ENCODE results near the gene OPCML. TPM values are rescaled to one million over a fixed set of nuclear protein-coding genes. Genes with fewer than 3 reads are reported as not detected.

Gene OPCML
- polyA plus RNA-seq, 1 donor (not counting 4 experiments of a cell fraction or from before 2014, with no cell fraction given) = 0.04 TPM

DNA sequence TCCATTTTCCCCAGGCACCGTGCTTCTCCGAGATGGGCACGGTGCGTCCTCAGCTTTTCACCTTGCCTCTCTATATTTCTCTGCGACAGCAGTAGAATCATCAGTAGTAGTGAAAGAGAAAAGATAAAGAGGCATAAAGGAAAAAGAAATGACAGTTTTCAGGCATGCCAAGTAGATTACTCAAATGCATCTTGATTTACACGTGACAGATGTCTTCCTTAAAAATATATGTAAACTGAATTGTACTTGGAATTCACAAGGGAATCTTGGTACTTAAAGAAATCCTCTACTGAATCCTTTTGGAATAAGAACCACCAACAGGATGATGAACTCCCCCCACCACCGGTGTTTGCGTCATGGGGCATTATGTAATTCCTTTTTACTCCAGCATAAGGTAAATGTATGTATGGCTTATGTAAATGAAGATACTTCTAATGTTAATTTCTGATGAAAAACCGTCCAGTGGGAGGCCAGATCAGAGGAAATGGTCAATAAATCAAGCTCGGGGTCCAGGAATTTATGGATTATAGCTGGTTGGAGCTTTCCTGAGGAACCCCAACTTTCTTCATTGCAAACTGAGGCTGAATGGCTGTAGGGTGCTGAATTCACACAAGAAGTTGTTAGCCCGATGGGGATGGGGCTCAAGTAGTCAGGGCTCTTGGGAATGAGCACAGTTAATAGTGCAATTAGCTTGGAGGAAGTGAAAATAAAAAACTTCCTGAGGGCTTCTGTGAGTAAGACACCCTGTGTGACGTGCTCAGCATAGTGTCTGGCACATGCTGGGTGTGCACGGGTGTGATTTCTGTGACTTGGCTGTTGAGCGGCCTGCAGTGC is 630.4 kb downstream of the OPCML start:
- Histone ChIP-seq H3K9me3 (ENCODE audit: control insufficient read depth, low read depth, low read length) (no peaks in the 10 kb centered on the region), H3K27me3 (ENCODE audit: control insufficient read depth, extremely low read depth, insufficient read depth, low read length) (no peaks in the 10 kb centered on the region), H2AFZ (ENCODE audit: control insufficient read depth, low read length) (no peak overlapping the region), H3K4me1 (ENCODE audit: control insufficient read depth, extremely low read depth, insufficient read depth, low read length) (no peaks in the 10 kb centered on the region), H3K36me3 (ENCODE audit: control insufficient read depth in 2 of 2, extremely low read depth in 1 of 2, insufficient read depth in 2 of 2, low read length in 2 of 2) (no peaks in the 10 kb centered on the region), H3K4me2 (ENCODE audit: control insufficient read depth, extremely low read depth, insufficient read depth, low read depth, low read length) (no peak overlapping the region), H3K27ac (ENCODE audit: control insufficient read depth, insufficient read depth, low read length) (no peak overlapping the region), H3K9ac (ENCODE audit: control insufficient read depth, extremely low read depth, insufficient read depth, low read length) (no peak overlapping the region), H3K4me3 (ENCODE audit: control insufficient read depth in 2 of 3, extremely low read depth in 1 of 3, insufficient read depth in 2 of 3, low read depth in 1 of 3, low read length in 3 of 3) (no peak overlapping the region), H4K20me1 (ENCODE audit: control insufficient read depth, extremely low read depth, insufficient read depth, low read length) (no peaks in the 10 kb centered on the region), H3K79me2 (ENCODE audit: control insufficient read depth, insufficient read depth, low read length) (no peaks in the 10 kb centered on the region), H3K9me1 (ENCODE audit: control insufficient read depth, extremely low read depth, insufficient read depth, low read length) (no peaks in the 10 kb centered on the region)
- TF ChIP-seq, protein P1, sequence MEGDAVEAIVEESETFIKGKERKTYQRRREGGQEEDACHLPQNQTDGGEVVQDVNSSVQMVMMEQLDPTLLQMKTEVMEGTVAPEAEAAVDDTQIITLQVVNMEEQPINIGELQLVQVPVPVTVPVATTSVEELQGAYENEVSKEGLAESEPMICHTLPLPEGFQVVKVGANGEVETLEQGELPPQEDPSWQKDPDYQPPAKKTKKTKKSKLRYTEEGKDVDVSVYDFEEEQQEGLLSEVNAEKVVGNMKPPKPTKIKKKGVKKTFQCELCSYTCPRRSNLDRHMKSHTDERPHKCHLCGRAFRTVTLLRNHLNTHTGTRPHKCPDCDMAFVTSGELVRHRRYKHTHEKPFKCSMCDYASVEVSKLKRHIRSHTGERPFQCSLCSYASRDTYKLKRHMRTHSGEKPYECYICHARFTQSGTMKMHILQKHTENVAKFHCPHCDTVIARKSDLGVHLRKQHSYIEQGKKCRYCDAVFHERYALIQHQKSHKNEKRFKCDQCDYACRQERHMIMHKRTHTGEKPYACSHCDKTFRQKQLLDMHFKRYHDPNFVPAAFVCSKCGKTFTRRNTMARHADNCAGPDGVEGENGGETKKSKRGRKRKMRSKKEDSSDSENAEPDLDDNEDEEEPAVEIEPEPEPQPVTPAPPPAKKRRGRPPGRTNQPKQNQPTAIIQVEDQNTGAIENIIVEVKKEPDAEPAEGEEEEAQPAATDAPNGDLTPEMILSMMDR (optimal IDR thresholded peaks at IDR 0.05 in 1 of 3, IDR thresholded peaks at IDR 0.05 in 1 of 3, conservative IDR thresholded peaks at IDR 0.05 in 1 of 3; ENCODE audit: extremely low read depth in 1 of 3, insufficient read depth in 2 of 3, low read length in 3 of 3) = no peak
- TF ChIP-seq EZH2 (IDR thresholded peaks at IDR 0.05; ENCODE audit: low read length) = no peak
- dilution Hi-C loops (cut with MboI; ENCODE audit: extremely low pct_ligation_motif_present, low sequenced_read_pairs) = no loop called here
- no peak for DNase-seq (ENCODE audit: low read depth, low spot score)
- FAIRE-seq = no peak

DNA sequence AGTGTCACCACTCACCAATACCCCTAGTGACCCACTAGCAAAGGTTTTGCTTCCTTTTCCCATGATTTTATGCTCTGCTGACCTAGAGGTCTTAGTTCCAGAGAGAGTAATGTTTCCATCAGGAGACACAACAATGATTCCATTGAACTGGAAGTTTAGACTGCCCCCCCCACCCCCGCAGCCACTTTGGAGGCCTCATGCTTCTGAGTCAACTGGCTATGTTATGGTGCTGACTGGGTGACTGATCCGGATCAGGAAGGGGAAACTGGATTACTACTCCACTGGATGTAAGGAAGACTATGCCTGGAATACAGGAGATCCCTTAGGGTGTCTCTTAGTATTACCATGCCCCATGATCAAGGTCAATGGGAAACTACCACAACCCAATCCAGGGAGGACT is 633.6 kb downstream of the OPCML start:
- H3K4me2 ChIP-seq (ENCODE audit: control insufficient read depth, extremely low read depth, insufficient read depth, low read depth, low read length) = no peak overlapping the region
- no peak for TF ChIP-seq EZH2 (IDR thresholded peaks at IDR 0.05; ENCODE audit: low read length)
- TF ChIP-seq, protein P1 (optimal IDR thresholded peaks at IDR 0.05 in 1 of 3, IDR thresholded peaks at IDR 0.05 in 1 of 3, conservative IDR thresholded peaks at IDR 0.05 in 1 of 3; ENCODE audit: extremely low read depth in 1 of 3, insufficient read depth in 2 of 3, low read length in 3 of 3) = no peak
- no peak overlapping the region for H2AFZ ChIP-seq (ENCODE audit: control insufficient read depth, low read length)
- H3K9ac ChIP-seq (ENCODE audit: control insufficient read depth, extremely low read depth, insufficient read depth, low read length) = no peak overlapping the region
- H3K36me3 ChIP-seq (ENCODE audit: control insufficient read depth in 2 of 2, extremely low read depth in 1 of 2, insufficient read depth in 2 of 2, low read length in 2 of 2) = no peaks in the 10 kb centered on the region
- H3K9me3 ChIP-seq (ENCODE audit: control insufficient read depth, low read depth, low read length) = no peaks in the 10 kb centered on the region
- no peaks in the 10 kb centered on the region for H4K20me1 ChIP-seq (ENCODE audit: control insufficient read depth, extremely low read depth, insufficient read depth, low read length)
- H3K79me2 ChIP-seq (ENCODE audit: control insufficient read depth, insufficient read depth, low read length) = no peaks in the 10 kb centered on the region
- no peaks in the 10 kb centered on the region for H3K27me3 ChIP-seq (ENCODE audit: control insufficient read depth, extremely low read depth, insufficient read depth, low read length)
- DNase-seq (ENCODE audit: low read depth, low spot score) (no peak), FAIRE-seq (no peak)
- H3K4me1 ChIP-seq (ENCODE audit: control insufficient read depth, extremely low read depth, insufficient read depth, low read length) = no peaks in the 10 kb centered on the region
- no peak overlapping the region for H3K27ac ChIP-seq (ENCODE audit: control insufficient read depth, insufficient read depth, low read length)
- dilution Hi-C loops (cut with MboI; ENCODE audit: extremely low pct_ligation_motif_present, low sequenced_read_pairs) = no loop called here
- H3K4me3 ChIP-seq (ENCODE audit: control insufficient read depth in 2 of 3, extremely low read depth in 1 of 3, insufficient read depth in 2 of 3, low read depth in 1 of 3, low read length in 3 of 3) = no peak overlapping the region
- H3K9me1 ChIP-seq (ENCODE audit: control insufficient read depth, extremely low read depth, insufficient read depth, low read length) = no peaks in the 10 kb centered on the region

Measured in keratinocyte (primary cell).